Epithelial cell of esophagus (primary cell): ENCODE measurements around the gene PKD1L1.

Experiments
- DNase-seq: peaks from one replicate; pipeline ENCODE4 v3.0.0; 2010; ENCODE audit warnings: low read depth
- H3K4me3 ChIP-seq: 2 replicates; pipeline ENCODE4 v1.5.1; 2011; ENCODE audit warnings: mild to moderate bottlenecking, low read length, control low read depth
- TF ChIP-seq, protein P1 (sequence below): IDR thresholded peaks from 2 replicates; pipeline ENCODE4 v1.5.1; 2011; ENCODE audit warnings: low read depth, mild to moderate bottlenecking, low read length, control low read depth, inconsistent platforms; ENCODE audit not compliant: insufficient read depth; ENCODE audit errors: missing control alignments

PKD1L1 gene

DNA sequence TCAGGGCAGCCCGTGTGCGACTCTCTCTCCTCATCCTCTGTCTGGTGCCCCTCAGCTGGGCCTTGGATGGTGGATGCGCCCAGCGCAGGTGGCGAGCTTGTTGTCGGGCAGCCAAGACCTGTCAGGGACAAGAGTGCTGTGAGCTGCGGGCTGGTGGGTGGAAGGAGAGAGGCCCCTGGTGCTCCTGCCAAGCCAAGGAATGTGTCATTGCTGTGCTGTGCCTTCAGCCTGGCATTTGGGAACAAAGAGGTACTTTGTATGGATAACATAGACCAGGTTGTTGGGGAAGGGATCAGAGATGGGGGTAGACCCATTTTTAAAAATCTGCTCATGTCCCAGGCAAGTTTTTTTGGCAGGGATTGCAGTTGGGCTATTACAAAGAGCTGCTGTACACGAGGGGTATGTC lies 120.9 kb downstream of the PKD1L1 start:
- DNase-seq: no peak
- no peak overlapping the region for H3K4me3 ChIP-seq
- TF ChIP-seq, protein P1, sequence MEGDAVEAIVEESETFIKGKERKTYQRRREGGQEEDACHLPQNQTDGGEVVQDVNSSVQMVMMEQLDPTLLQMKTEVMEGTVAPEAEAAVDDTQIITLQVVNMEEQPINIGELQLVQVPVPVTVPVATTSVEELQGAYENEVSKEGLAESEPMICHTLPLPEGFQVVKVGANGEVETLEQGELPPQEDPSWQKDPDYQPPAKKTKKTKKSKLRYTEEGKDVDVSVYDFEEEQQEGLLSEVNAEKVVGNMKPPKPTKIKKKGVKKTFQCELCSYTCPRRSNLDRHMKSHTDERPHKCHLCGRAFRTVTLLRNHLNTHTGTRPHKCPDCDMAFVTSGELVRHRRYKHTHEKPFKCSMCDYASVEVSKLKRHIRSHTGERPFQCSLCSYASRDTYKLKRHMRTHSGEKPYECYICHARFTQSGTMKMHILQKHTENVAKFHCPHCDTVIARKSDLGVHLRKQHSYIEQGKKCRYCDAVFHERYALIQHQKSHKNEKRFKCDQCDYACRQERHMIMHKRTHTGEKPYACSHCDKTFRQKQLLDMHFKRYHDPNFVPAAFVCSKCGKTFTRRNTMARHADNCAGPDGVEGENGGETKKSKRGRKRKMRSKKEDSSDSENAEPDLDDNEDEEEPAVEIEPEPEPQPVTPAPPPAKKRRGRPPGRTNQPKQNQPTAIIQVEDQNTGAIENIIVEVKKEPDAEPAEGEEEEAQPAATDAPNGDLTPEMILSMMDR: no peak

DNA sequence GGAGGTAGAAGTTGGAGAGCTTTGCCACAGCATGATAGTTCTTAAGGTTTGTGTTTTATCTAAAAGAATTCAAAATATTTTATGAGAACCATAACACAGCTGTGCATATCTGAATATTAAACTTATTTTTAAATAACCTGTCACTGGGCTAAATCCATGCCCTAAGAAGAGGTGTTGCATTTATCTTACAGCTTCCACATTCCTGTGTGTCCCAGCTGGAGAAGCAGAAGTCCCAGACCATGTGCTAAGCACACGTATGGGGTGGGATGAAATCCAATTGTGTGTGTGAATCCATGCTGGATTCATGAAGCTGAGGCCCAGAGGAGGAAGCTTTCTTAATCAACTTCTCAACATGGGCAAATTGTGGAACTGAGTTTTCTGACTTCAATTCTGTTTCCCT lies 121.5 kb downstream of the PKD1L1 start:
- TF ChIP-seq, protein P1: no peak
- no peak for DNase-seq

DNA sequence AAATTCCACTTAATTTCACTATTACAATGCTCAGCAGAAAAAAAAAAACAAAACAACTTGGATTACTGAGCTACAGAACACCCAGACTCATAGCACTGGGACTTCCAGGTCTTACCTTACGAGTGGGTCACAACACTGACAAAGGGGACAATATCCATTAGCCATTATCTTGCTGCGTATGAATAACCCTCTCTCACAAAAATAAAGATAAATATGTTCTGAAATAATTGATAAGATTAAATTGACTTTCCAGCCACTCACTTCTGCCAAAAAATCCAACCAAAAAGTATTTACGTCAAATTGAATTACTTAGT lies 128.7 kb downstream of the PKD1L1 start:
- H3K4me3 ChIP-seq: no peak overlapping the region
- DNase-seq: no peak
- TF ChIP-seq, protein P1: no peak

More for the DNA sequence above, 121.5 kb downstream of the PKD1L1 start:
- H3K4me3 ChIP-seq: no peak overlapping the region

DNA sequence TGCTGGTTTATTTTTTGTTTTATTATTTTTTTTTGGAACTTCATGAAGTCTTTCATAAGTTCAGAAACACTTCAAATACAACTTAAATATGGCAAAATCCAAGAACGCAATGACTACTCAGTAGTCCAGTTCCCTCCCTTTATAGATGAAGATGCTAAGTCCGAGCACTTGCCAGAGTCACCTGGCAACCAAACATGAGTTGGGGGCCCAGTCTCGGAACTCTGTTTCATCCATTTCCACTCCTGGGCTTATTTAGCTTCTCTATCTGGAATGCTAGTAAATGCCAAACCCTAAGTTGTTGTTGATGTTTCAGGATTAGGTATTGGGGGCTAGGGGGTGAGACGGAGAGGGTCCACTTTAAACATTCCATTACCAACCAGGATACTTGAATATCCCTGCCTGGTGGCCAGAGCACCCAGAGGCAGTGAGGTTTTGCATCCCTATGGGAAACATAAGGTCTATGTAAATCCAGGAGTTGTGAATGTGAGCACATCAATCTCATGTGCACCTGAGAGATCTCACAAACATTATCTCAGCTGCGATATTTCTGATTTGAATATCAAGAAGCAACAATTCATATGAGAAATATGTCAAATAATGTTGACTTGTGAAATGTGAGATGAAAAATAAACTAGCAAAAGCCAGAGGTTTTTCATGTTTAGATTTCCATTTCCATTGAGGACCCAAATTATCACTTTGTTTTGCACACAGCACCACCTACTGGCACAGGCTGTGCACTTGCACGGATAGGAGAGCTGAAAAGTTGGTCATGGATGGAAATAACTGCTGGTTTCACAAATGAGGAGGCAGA lies 129.3 kb downstream of the PKD1L1 start:
- no peak overlapping the region for H3K4me3 ChIP-seq
- peak; percentile 68 for DNase-seq
- TF ChIP-seq, protein P1: peak; percentile 99

GRCh38 chr7:47817917-47818316 lies 130.3 kb downstream of the PKD1L1 start:
- H3K4me3 ChIP-seq: no peak overlapping the region
- TF ChIP-seq, protein P1: no peak
- peak; percentile 13 for DNase-seq

DNA sequence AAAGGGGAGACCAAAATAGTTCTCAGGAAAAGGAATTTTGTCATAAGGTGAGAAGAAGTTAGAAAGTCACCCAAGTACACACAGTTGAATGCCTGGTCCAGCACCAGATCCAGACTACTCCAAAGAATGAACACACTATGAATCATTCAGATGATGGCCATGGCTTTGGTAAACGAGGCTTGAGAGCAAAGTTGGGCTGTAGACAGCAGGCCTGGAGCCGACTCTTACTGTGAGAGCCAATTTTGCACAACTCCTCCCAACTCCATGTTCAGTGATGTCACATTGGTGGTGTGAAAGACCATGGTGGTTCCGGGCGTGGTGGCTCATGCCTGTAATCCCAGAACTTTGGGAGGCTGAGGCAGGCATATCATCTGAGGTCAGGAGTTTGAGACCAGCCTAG lies 131.6 kb downstream of the PKD1L1 start:
- TF ChIP-seq, protein P1: no peak
- DNase-seq: peak; percentile 46
- no peak overlapping the region for H3K4me3 ChIP-seq

GRCh38 chr7:47815867-47816266 lies 132.4 kb downstream of the PKD1L1 start:
- no peak for DNase-seq
- TF ChIP-seq, protein P1: no peak
- H3K4me3 ChIP-seq: no peak overlapping the region
